ENCODE results near the gene ACYP2. TPM values are rescaled to one million over a fixed set of nuclear protein-coding genes. Genes with fewer than 3 reads are reported as not detected.

ACYP2 gene
- total RNA-seq, 4 donors from 2014 or later = 15.6 to 25.1 (median 21.5) TPM

DNA sequence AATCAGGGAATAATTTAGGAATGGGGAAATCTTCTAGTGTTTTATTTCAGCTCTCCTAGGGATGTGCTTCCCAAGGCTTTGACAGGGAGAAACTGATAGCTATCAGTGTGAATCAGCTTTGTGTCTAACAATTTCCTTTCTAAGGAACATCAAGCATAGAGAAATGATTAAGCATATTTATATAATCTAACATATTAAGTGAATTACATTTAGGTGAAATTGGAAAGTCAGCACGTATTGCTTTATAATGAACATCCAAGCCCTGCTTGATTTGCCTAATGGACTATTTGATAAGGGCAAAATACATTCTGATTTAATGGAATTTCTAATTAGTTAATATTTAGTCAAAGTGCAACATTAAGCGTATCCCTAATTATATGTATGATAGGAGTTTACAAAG is 160.1 kb downstream of the ACYP2 start:
- Histone ChIP-seq H3K27ac (peak overlapping the region in 1 of 4 donors; percentile 19), H3K9me3 (no peaks in the 10 kb centered on the region), H3K4me3 (no peak overlapping the region), H3K36me3 (no peaks in the 10 kb centered on the region), H3K4me1 (peaks cover 0 to 6% (median 0%) of the 10 kb centered on the region in 4 donors), H3K27me3 (no peaks in the 10 kb centered on the region)
- DNase-seq (ENCODE audit: low spot score in 2 of 2) = no peak
- no peak for TF ChIP-seq CTCF (IDR thresholded peaks at IDR 0.05)
- no peak for TF ChIP-seq POLR2A (IDR thresholded peaks at IDR 0.05)
- no peak for TF ChIP-seq EP300 (IDR thresholded peaks at IDR 0.05)
- WGBS, 2 donors = 66 to 94% methylated on average over 2 of the region's 2 CpGs

DNA sequence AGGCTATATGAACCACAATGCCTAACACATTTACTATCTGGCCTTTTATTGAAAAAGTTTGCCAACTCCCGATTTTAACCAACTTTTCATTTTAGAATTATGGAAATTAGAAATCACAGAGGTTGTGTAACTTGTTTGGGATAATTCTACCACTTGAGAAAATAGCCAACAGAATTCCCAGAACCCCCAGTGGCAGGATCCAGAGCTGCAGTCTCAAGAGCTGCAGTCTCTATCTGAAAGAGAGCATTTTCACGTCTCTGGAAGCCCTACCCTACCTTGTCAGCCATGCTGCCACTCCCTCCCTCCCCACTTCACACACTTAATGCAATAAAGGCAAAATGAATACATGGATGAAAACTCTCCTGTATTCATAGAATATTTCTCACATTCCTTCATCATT is 164.0 kb downstream of the ACYP2 start:
- Histone ChIP-seq H3K36me3 (no peaks in the 10 kb centered on the region), H3K4me3 (no peak overlapping the region), H3K4me1 (peaks cover 0 to 6% (median 0%) of the 10 kb centered on the region in 4 donors), H3K27me3 (no peaks in the 10 kb centered on the region), H3K9me3 (no peaks in the 10 kb centered on the region), H3K27ac (no peak overlapping the region)
- WGBS, 2 donors = 70 to 82% methylated on average over 2 of the region's 2 CpGs
- TF ChIP-seq CTCF (IDR thresholded peaks at IDR 0.05) = no peak
- TF ChIP-seq POLR2A (IDR thresholded peaks at IDR 0.05) = no peak
- TF ChIP-seq EP300 (IDR thresholded peaks at IDR 0.05) = no peak
- no peak for DNase-seq (ENCODE audit: low spot score in 2 of 2)

- H3K9me3 ChIP-seq = no peaks in the 10 kb centered on the region
- H3K36me3 ChIP-seq = no peaks in the 10 kb centered on the region
- peaks cover 0 to 10% (median 0%) of the 10 kb centered on the region in 4 donors for H3K4me1 ChIP-seq
- H3K27me3 ChIP-seq = no peaks in the 10 kb centered on the region
- no peak overlapping the region for H3K4me3 ChIP-seq
- H3K27ac ChIP-seq = no peak overlapping the region
- 91 to 92% methylated on average over 3 of the region's 3 CpGs for WGBS, 2 donors
- no peak for DNase-seq (ENCODE audit: low spot score in 2 of 2)
- no peak for TF ChIP-seq POLR2A (IDR thresholded peaks at IDR 0.05)
- no peak for TF ChIP-seq EP300 (IDR thresholded peaks at IDR 0.05)
Observed at GRCh38 chr2:54284826-54285225, 169.4 kb downstream of the ACYP2 start.

DNA sequence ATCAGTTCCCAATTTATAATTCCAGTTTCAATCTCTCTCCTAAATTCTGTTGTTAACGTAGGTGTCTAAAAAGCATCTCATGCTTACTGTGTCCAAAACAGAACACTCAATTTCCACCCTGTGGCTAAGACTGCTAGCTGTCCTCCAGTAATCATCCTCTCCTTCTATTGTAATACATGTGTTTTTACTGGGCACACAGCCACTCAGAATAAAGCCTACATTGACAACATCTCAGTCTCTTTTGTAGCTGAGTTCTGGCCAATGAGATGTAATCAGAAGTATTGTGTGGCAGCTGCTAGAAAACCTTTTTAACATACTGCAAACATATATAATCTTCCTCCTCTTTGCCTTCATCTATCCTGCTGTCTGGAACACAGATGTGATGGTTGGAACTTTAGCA is 170.0 kb downstream of the ACYP2 start:
- H3K27me3 ChIP-seq = no peaks in the 10 kb centered on the region
- H3K27ac ChIP-seq = no peak overlapping the region
- WGBS, 2 donors = 88 to 92% methylated on average over 1 of the region's 1 CpG
- peaks cover 0 to 10% (median 0%) of the 10 kb centered on the region in 4 donors for H3K4me1 ChIP-seq
- TF ChIP-seq POLR2A (IDR thresholded peaks at IDR 0.05) = no peak
- TF ChIP-seq EP300 (IDR thresholded peaks at IDR 0.05) = no peak
- no peak for TF ChIP-seq CTCF (IDR thresholded peaks at IDR 0.05)
- H3K4me3 ChIP-seq = no peak overlapping the region
- DNase-seq (ENCODE audit: low spot score in 2 of 2) = no peak
- no peaks in the 10 kb centered on the region for H3K9me3 ChIP-seq
- no peaks in the 10 kb centered on the region for H3K36me3 ChIP-seq

GRCh38 chr2:54287532-54287931 is 172.1 kb downstream of the ACYP2 start:
- Histone ChIP-seq H3K36me3 (no peaks in the 10 kb centered on the region), H3K9me3 (no peaks in the 10 kb centered on the region), H3K4me3 (no peak overlapping the region), H3K4me1 (peaks cover 0 to 16% (median 0%) of the 10 kb centered on the region in 4 donors), H3K27me3 (no peaks in the 10 kb centered on the region), H3K27ac (peak overlapping the region in 1 of 4 donors; percentile 30)
- TF ChIP-seq CTCF (IDR thresholded peaks at IDR 0.05) (no peak), EP300 (IDR thresholded peaks at IDR 0.05) (peak in 1 of 2 donors; percentile 17)
- DNase-seq (ENCODE audit: low spot score in 2 of 2) = peak in 1 of 2 donors; percentile 24
- WGBS, 2 donors = 62 to 70% methylated on average over 2 of the region's 2 CpGs

GRCh38 chr2:54289917-54290316 is 174.5 kb downstream of the ACYP2 start:
- TF ChIP-seq POLR2A (IDR thresholded peaks at IDR 0.05) (no peak), EP300 (IDR thresholded peaks at IDR 0.05) (no peak)
- Histone ChIP-seq H3K9me3 (no peaks in the 10 kb centered on the region), H3K27me3 (no peaks in the 10 kb centered on the region), H3K27ac (peak overlapping the region in 2 of 4 donors; percentile 22 to 52), H3K4me1 (peaks cover 0 to 16% (median 0%) of the 10 kb centered on the region in 4 donors), H3K4me3 (peak overlapping the region in 1 of 4 donors; percentile 32), H3K36me3 (no peaks in the 10 kb centered on the region)
- DNase-seq (ENCODE audit: low spot score in 2 of 2) = no peak
- 56 to 63% methylated on average over 23 of the region's 23 CpGs for WGBS, 2 donors
